NCI-H524 (cell line): ENCODE data around the gene PRKAA2.
"Not testable (repeated sequence)": the region's sequence is repeated elsewhere in the genome, so short reads cannot be mapped to it uniquely, and the experiment has no call there.

Experiments used
- DNase-seq, 2 experiments: peaks; one replicate each; lab custom pipeline; 2025; lab: John Stamatoyannopoulos, UW

Gene PRKAA2

DNA sequence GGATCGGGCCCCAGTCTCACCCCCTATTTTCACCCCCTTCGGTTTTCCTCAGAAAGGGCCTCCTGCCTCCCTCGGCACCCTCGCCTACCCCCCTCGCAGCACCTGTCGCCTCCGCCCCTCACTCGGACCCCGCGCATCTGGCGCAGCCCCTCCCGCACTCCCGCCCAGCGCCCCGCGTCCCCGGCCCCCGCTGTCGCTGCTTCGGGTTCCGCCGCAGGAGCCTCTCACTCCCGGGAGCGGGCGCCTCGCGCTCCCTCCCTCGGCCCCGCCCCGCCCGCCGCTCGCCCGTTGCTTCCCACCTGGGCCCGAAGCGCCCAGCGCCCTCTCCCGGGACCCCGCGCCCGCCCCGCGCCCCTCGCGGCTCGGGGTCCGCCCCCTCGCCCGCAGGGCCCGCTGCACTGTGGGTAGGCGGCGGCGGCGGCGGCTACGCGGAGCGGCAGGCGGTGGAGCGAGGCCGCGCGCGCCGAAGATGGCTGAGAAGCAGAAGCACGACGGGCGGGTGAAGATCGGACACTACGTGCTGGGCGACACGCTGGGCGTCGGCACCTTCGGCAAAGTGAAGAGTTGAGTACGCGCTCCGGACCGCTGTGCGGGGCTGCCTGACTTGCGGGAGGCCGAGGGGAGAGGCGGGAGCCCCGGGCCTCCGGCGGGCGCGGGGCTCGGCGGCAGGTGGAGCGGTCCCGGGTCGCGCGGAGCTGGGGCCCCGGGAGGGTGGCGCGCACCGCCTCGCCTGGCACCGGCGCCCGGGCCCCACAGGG, at the start of gene PRKAA2:
Gene PRKAA2 (plus strand): TSS at position 396 of the 758 bp plus-strand sequence. CDS start 74 bp downstream, at position 470.
- DNase-seq, result peak; percentile 14 to 69

DNA sequence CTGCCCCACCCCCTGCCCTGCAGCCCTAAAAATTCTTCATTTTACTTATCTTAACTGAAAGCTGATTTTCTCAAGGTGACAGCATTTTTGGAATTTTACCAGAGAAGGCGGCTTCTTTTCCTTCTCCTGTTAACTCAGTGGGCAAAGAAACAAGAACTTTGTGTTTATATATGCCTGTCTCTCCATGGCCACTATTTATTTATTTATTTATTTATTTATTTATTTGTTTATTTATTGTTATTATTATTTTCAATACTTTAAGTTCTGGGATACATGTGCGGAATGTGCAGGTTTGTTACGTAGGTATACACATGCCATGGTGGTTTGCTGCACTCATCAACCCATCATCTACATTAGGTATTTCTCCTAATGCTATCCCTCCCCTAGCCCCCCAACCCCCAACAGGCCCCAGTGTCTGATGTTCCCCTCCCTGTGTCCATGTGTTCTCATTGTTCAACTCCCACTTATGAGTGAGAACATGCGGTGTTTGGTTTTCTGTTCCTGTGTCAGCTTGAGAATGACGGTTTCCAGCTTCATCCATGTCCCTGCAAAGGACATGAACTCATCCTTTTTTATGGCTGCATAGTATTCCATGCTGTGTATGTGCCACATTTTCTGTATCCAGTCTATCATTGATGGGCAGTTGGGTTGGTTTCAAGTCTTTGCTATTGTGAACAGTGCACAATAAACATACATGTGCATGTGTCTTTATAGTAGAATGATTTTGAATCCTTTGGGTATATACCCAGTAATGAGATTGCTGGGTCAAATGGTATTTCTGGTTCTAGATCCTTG, 49.5 kb upstream of the PRKAA2 start:
- not testable (repeated sequence) for DNase-seq

DNA sequence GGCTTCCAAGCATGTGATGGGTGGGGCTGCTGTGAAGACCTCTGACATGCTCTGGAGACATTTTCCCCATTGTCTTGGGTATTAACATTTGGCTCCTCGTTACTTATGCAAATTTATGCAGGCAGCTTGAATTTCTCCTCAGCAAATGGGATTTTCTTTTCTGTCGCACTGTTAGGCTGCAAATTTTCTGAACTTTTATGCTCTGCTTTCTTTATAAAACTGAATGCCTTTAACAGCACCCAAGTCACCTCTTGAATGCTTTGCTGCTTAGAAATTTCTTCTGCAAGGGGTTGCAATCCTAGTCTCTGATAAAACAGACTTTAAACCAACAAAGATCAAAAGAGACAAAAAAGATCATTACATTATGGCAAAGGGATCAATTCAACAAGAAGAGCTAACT, 35.0 kb upstream of the PRKAA2 start:
- DNase-seq, result not testable (repeated sequence)

DNA sequence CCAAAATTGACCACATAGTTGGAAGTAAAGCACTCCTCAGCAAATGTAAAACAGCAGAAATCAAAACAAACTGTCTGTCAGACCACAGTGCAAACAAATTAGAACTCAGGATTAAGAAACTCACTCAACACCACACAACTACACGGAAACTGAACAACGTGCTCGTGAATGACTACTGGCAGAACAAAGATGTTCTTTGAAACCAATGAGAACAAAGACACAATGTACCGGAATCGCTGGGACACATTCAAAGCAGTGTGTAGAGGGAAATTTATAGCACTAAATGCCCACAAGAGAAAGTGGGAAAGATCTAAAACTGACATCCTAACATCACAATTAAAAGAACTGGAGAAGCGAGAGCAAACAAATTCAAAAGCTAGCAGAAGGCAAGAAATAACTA, 34.3 kb upstream of the PRKAA2 start:
- not testable (repeated sequence) for DNase-seq

DNA sequence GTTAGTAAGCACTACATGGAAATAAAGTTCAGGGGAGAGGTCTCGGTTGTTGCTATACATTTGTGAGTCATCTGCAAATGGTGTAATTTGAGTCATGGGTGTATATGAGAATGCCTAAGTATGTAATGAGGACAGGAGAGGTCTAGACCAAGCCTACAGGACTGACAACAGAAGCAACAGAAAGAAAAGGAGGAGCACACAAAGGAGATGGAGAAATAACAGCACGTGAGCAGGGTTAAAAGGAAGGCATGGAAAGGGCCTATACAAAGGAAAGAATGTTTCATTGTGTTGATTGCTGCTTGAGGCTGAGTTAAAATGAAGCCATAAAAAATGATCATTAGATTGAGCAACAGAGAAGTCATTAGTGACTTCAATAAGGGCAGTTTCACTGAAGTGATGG, 28.0 kb upstream of the PRKAA2 start:
- DNase-seq, result no peak

DNA sequence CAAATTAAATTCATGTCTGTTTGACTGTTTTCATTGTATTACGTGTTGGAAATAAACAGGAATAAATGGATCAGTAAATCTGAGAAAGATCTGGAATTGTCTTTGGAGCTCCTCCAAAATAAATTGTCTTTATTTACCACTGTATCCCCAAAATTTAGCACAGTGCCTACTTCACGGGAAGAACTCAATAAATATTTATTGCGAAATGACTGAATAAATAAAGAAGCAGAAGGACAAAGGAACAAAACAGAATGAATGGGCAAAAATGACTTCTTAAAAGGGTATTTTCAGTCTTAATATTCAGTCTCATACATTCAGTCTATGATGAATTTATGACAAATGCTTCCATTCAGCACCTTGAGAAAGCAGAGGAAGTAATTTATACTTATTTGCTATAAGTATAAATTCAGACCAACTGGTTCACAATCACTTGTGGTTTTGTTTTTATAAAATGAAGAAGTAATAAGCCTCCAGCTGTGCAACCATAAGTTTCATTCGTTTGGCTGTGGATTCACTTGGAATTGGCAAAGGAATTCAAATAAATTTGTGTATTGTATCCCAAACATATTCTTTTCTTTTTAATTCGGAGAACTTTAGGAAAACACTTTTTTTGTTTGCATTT, 19.2 kb upstream of the PRKAA2 start:
- no peak for DNase-seq

DNA sequence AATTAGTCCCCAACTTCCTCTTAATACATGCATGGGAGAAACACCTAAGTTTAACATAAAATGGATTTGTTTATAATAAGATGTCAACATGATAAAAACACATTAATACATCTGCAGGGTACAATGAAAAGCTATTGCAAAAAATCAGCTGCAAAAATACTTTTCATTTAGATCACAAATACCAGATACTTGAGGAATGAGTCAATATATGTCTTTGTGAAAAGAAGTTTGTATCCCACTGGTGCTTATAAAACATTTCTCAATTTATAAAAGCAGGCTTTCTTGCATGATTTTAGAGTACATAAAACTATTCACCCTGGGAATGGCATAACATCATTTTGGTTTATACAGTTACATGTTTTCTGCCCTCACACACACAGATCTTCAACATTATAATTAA, 18.6 kb upstream of the PRKAA2 start:
- no peak for DNase-seq

DNA sequence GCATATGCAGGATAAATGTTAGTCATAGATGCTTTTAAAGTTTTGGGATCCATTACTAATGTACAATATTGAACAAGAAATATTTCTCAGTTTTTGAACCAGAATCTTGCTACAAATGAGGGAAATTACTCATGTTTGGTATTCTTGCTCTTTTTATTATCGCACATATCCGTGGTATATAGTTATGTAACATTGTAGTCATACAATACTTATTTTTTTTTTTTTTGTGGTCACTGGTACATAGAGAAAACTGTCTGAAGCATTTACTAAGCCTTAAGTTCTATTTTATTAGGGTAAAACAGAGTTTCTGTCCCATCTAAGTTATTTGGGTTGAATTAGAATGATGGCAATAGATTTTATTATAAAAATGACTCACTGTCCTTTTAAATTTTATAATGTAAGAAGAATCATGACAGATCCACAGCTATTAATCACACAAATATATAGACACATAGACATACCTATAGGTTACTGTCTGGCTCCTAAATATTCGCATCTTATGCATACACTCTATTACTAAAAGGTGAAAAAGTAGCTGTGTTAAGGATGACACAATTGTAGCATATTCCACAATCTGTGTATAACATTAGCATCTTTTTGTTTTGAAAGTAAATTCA, 18.0 kb upstream of the PRKAA2 start:
- no peak for DNase-seq

DNA sequence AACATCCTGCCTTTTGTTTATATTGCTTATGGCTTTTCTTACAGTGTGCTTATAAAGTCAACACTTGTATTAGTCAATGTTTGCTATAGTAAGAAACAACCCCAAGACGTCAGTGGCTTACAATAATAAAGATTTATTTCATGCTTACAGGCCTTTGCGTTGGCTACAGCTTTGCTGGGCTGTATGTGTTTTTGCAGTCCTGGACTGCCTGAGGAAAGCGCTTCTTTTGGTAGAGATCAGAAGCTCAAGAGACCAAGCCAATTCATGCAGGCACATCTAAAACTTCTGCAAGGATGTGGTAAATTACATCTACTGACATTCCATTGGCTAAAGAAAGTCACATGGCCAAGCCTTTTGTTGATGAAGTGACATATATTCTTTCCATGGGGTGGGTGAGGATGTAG, 17.5 kb upstream of the PRKAA2 start:
- DNase-seq, result no peak

DNA sequence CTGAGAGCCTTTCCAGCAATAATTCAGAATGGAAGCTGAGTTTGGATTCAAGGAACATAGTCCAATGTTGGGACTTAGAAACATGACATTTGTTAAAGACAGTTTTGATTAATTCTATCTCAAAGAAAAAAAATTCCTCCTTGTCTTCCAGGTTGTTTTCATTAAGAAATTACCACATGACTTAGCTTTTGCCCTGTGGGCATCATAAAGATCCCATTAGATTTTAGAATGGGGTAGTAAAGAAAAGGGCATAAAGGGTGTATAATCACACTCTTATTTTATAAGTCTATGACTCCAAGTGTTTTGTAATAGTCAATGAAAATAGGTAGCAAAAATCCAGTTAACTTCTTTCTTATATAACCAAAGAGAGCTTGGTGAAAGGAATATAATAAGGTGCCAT, 14.3 kb upstream of the PRKAA2 start:
- no peak for DNase-seq

DNA sequence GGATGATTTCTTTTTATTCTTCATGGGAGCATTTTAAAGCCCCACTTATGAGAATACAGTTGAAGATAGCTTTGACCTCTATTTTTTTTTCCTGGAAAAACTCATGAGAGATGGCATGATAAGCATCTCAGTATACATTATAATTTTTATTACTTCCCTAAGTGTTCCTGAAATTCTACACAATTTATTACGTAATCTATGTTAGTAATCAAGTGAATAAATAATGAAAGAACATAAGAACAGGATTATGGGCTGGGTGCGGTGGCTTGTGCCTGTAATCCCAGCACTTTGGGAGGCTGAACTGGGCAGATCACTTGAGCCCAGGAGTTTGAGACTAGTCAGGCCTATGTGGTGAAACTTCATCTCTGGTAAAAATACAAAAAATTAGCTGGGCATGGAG, 13.2 kb upstream of the PRKAA2 start:
- no peak for DNase-seq

DNA sequence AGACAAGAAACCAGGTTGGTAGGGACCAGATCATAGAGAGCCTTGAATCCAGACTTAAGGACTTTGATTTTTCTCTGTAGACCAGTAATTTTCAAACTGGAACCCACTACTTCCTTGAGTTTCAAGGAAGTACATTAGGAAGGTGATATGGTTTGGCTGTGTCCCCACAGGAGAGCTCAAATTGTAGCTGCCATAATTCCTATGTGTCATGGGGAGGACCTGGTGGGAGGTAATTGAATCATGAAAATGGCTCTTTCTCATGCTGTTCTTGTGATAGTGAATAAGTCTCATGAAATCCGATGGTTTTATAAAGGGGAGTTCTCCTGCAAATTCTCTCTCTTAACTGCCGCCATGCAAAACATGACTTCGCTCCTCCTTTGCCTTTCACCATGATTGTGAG, 10.1 kb upstream of the PRKAA2 start:
- DNase-seq, result no peak

DNA sequence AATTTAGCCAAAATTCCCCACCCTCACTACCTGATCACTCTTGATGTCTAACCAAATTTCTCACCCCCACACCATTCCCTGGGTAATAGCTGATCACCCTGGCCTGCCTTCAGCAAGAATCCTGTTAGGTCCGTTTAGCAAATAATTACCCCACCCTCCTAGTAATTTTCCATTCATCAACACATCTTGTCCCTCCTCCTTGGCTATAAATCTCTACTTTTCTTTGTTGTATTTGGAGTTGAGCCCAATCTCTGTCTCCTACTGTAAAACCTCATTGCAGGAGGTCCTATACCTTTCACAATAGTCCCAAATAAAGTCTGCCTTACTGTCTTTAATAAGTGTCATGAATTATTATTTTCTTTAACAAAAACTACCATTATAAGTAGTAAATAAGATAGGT, 6.9 kb upstream of the PRKAA2 start:
- DNase-seq, result no peak

DNA sequence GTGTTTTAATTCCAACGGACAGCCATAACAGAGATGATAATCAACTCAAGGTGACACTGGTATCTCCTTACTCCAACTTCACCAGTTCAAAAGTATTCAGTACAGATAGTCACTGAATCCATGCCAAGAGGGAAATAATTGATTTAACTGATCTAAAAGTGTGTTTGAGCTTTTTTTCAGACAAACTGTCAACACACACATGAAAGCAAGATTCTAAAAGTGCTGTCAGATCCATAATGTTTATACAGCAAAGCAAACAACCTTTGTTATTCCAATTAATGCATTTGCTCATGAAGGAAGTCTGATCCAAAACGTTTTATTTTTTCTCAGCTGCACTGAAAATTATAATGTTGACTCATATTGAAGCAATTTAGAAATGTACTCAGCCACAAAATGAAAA, 5.9 kb upstream of the PRKAA2 start:
- no peak for DNase-seq

DNA sequence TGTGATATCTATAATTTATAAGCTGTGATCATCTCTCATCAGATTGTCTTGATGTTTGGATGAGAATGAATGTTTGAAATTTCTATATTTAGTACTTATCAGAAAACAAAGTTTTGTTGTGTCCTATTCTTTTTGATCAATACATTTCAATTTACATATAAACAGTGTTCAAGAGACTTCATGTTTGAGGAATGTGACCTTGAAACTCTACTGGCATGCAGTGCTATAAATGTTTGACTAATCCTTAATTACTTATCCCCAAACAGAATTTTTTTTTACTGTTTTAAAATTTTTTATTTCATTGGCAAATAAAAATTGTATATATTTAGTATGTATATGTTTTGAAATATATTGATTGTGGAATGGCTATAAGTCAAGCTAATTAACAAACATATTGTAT, 1.5 kb upstream of the PRKAA2 start:
- DNase-seq, result no peak

DNA sequence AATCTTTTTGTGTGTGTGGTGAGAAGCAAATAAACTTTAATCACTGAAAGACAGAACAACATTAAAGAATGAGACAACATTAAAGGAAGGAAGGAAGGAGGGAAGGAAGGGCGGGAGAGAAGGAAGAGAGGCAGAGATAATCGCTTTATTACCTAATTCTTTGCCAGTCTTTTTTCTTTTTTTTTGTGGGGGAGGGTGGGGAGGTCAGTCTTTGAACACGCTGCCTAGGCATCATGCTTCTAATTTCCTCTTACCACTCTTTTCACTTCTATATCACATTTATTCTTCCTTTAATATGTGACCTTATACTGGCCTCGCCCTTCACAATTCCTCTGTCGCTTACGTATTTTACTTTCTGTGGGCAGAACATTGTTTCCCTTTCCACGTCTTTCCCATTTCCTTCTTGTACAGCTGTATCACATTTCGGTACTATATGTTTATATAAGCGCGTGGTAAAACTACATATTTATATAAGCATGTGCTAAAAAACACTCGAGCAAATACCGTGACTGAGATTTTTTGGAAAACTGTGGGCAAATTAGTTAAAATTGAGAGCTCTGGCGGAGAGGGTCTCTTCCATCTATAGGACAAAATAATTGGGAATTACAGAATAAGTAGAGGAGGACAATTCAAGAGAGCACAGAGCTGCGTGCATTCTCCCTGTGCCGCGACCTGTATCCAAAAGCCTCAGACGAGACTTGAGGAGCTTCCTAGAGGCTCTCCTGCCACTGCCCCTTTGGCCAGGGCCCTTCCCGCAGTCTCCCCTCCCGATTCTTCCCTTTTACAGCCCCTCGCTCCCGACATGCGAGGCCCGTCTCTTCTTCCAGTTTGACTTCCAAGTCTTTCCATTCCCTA, 823 bp upstream of the PRKAA2 start:
- peak in 1 of 2 experiments; percentile 66 for DNase-seq

DNA sequence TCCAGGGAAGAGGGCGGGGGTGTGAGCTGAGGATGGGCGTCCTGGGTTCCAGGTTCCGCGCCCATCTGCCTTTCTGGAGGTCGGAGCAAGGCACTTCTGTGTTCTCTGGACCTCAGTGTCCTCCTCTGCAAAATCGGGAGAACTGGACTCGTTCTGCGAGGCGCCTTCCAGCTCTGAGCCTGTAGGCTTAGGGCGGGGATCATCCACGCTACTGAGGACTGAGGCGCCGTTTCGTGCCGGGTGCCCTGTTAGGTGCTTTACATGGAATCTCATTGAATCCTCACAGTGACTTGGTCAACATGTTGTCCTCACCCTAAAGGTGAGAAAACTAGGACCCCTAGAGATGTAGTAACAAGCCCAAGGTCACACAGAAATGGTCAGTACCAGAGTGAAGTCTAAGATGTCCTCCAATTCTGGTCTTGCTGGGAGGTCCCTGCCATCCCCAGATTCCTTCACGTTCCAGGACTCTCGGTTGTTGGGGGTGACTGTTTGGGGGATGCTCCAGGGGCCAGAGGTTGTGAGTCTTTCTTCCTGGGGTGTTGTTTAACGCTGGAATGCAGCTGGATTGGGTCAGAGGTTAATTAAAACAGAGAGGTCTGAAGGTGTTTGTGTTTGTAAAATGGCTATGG, 677 bp downstream of the PRKAA2 start:
- DNase-seq, result peak in 1 of 2 experiments; percentile 17

DNA sequence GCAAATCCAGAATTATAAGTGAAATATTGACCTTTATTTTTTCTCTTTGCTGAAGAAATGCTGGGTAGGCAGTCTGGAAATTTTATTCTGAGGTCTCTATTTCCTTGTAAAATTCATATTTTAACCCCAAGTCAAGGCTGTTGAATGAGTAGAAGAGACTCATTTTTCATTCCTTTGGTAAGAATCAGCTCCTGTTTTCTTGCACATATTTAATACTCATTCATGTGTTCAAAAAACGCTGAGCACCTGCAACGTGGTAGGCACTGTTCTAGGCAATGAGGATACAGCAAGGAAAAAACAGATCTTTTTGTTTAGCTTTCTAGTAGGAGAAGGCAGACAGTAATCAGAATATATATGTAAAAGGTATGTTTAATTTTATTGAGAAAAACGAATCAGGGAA, 1.5 kb downstream of the PRKAA2 start:
- DNase-seq, result no peak

DNA sequence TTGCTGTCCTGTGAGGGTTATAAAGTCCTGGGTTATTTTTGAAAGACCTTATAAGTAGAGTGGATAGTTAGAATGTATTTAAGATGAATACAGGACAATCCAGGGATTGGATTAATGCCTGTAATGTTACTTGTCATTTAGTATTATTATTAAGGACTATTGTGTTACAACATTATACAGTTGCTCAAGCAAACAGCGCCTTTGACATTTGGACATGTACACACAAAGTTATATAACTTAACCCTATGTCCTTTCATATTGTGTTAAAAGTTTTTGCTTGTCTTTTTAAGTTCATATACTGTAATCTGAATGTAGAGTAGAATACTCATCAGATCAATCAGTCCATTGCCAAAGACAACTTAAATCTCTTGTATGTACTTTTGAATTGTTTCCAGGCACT, 2.0 kb downstream of the PRKAA2 start:
- DNase-seq, result no peak

DNA sequence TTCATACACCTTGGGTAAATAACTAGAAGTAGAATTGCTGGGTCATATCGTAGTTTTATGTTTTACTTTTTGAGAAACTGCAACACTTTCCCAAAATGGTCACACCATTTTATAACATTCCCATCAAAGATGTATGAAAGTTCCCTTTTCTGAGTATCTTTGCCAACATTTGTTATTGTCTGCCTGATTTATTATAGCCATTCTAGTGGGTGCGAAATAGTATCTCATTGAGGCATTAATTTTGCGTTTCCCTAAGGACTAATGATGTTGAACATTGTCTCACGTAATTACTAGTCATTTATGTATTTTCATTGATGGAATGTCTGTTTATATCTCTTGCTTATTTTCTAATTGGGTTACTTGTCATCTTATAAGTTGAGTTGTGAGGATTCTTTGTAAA, 3.4 kb downstream of the PRKAA2 start:
- no peak for DNase-seq
